SJCRH30 (cell line): ENCODE data around the gene GID8. TPM values are rescaled to one million over a fixed set of nuclear protein-coding genes. Genes with fewer than 3 reads are reported as not detected.

Experiments used
- DNase-seq, 2 experiments: peaks; one replicate each; pipeline ENCODE4 v3.0.0-alpha.2; 2015 to 2020
- H3K27ac ChIP-seq: fragments of 250-450 bp; sonication (Bioruptor Pico); 2 replicates; pipeline ENCODE4 v1.5.1; 2020; ENCODE audit warnings: mild to moderate bottlenecking, moderate library complexity
- H3K27me3 ChIP-seq: fragments of 250-450 bp; sonication (Bioruptor Pico); 2 replicates; pipeline ENCODE4 v1.5.1; 2020; ENCODE audit warnings: mild to moderate bottlenecking, moderate library complexity
- H3K36me3 ChIP-seq: fragments of 250-450 bp; sonication (Bioruptor Pico); 2 replicates; pipeline ENCODE4 v1.5.1; 2020; ENCODE audit warnings: mild to moderate bottlenecking, moderate library complexity
- H3K4me1 ChIP-seq: fragments of 250-450 bp; sonication (Bioruptor Pico); 2 replicates; pipeline ENCODE4 v1.5.1; 2020; ENCODE audit warnings: mild to moderate bottlenecking, moderate library complexity
- H3K4me3 ChIP-seq: fragments of 250-450 bp; sonication (Bioruptor Pico); 2 replicates; pipeline ENCODE4 v1.5.1; 2020; ENCODE audit warnings: mild to moderate bottlenecking, moderate library complexity
- H3K9me3 ChIP-seq: fragments of 250-450 bp; sonication (Bioruptor Pico); replicated peaks from 2 replicates; pipeline ENCODE4 v1.5.1; 2020; ENCODE audit warnings: mild to moderate bottlenecking, moderate library complexity
- total RNA-seq: library from RNA; depleted of rRNA; stranded (reverse); fragments of >200 nt; shearing (Covaris generic); gene quantifications from 2 replicates; pipeline ENCODE4 v1.2.3, GENCODE V29; 2014

Gene GID8
- total RNA-seq, 1 experiment from 2014 or later = 109 TPM

DNA sequence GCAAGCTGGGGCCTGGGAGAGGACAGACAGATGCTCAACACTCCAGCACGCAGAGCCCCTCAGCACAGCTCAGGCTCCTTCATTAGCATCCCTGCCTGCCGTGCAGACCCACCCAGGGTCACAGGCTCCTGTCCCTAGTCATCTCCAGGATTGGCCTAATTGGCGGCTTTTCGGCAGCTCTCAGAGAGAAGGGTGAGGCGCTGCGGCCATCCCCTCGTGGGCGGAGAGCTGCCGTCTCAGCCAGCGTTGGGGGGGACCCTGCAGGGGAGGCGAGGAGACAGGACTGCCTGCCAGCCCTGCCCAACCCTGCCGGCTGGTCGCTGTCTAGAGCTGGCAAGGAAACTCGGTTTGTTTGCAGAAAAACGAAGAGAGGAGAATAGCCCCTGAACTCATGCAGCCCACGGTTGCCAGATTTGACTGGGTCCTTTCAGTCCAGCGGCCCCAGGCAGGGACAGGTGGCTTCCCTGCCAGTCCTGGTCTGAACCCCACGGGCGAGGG, 42.0 kb downstream of the GID8 start:
- Histone ChIP-seq H3K4me3 (no peak overlapping the region), H3K27ac (no peak overlapping the region), H3K36me3 (no peaks in the 10 kb centered on the region), H3K27me3 (peaks cover 56% of the 10 kb centered on the region), H3K4me1 (peaks cover 41% of the 10 kb centered on the region), H3K9me3 (no peaks in the 10 kb centered on the region)
- no peak for DNase-seq

DNA sequence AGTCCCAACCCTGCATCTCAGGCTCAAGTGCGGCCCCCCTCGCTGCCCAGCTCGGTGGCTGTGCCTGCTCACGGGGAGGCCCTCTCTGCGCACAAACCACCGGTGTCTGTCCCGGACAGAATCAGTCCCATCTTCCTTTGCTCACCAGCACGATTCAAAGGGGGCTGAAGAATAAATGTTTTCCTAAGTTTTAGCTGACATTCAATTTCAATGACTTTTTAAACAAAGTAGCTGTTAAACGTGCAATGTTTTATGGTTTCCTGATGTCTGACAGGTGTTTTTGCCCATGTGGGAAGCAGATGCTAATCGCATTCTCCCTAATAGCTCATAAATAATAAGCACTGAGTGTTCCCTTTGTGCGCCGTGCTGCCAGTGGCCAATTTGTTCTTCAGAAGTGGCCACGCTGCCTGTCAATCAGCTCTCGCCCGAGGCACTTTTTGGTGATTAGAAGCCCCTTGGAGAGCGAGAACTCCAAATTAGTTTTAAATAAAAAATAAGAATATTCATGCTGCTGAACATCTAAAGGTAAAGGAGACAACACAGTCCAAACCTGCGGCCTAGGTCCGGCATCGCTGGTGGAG, 42.5 kb downstream of the GID8 start:
- Histone ChIP-seq H3K9me3 (no peaks in the 10 kb centered on the region), H3K4me1 (peaks cover 47% of the 10 kb centered on the region), H3K36me3 (no peaks in the 10 kb centered on the region), H3K4me3 (no peak overlapping the region), H3K27ac (no peak overlapping the region), H3K27me3 (peaks cover 54% of the 10 kb centered on the region)
- peak in 1 of 2 experiments; percentile 63 for DNase-seq

DNA sequence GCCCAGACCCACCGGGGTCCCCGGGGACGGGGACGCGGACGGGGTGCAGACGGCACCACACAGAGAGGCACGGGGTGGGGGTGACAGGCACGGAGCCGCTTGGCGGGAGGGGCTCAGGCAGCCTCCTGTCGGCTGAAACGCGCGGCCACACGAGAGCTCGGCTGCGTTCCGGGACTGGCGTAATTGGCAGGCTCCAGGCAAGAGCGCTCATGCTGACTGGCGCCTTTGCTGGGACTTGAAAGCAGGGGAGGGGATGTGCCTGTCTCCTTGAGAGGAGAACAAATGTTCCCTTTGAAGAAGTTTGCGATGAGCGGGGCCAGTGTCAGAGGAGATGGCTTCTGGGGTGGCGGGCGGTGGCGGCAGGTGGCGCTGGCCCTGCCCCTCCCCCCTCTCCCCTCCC, 43.0 kb downstream of the GID8 start:
- no peaks in the 10 kb centered on the region for H3K36me3 ChIP-seq
- peaks cover 49% of the 10 kb centered on the region for H3K4me1 ChIP-seq
- H3K4me3 ChIP-seq = no peak overlapping the region
- peaks cover 54% of the 10 kb centered on the region for H3K27me3 ChIP-seq
- H3K27ac ChIP-seq = no peak overlapping the region
- DNase-seq = peak; percentile 73 to 80
- no peaks in the 10 kb centered on the region for H3K9me3 ChIP-seq

DNA sequence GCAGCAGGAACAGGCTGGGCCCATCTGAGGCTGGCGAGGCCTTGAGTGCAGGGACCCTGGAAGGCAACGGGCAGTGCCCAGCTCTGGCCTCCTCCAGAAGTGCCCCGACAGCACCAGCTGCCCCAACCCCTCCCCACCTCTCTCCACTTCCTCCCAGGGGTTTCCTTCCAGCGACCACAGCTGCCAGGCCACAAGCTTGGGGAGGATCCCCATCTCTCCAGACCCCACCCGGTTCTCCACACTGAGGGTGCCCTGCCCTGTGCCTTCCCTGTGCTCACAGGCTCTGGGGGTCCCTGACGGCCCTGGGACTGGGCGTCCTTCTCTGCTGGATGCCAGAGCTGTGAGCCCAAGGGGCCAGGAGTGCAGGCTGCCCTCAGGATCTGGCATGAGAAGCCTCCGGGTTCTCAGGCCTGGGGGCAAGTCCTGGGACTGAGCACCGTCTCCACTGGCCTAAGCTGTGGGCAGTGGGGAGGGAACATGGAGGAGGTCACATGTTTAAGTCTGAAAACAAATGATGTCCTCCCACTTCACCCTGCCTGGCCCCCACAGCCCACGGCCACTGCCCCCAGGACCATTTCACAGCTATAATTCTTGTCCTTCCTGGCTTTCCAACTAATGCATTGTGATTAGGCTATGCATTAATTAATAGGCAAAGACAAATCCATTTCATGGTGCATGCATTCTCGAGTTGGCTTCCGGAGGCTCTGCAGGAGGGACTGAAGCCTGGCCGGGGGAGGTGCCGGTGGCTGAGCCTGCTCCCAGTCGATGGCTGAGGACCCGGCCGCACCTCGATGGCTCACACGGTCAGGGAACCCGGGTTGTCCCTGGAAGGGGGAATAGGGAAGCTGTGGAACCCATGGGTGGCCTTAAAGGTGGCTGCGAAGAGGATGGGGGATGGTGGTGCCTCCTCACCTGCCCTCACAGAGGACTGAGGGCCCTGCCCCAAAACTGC, 44.5 kb downstream of the GID8 start:
- H3K27ac ChIP-seq = no peak overlapping the region
- no peaks in the 10 kb centered on the region for H3K36me3 ChIP-seq
- H3K4me3 ChIP-seq = no peak overlapping the region
- peak in 1 of 2 experiments; percentile 63 for DNase-seq
- H3K4me1 ChIP-seq = peaks cover 49% of the 10 kb centered on the region
- peaks cover 48% of the 10 kb centered on the region for H3K27me3 ChIP-seq
- H3K9me3 ChIP-seq = no peaks in the 10 kb centered on the region

DNA sequence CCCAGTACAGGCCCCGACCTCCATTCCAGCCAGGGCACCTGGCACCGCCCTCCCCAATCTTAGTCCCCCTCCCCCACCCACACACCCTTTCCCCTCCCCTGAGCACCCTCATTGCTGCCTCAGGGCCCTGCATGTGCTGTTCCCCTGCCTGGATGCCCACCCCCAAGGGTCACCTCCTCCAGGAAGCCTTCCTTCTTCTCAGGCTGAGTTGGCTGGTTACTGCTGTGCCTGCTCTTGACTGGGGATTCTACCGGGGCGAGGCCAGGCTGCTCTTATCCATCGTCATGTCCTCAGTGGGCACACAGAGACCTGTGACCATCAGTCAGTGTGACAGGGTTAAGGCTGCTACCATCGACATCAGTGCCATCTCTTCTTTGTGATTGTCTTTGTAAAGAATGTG, 45.3 kb downstream of the GID8 start:
- H3K4me1 ChIP-seq = peaks cover 49% of the 10 kb centered on the region
- peaks cover 42% of the 10 kb centered on the region for H3K27me3 ChIP-seq
- H3K9me3 ChIP-seq = no peaks in the 10 kb centered on the region
- DNase-seq = no peak
- no peak overlapping the region for H3K4me3 ChIP-seq
- no peaks in the 10 kb centered on the region for H3K36me3 ChIP-seq
- H3K27ac ChIP-seq = no peak overlapping the region

DNA sequence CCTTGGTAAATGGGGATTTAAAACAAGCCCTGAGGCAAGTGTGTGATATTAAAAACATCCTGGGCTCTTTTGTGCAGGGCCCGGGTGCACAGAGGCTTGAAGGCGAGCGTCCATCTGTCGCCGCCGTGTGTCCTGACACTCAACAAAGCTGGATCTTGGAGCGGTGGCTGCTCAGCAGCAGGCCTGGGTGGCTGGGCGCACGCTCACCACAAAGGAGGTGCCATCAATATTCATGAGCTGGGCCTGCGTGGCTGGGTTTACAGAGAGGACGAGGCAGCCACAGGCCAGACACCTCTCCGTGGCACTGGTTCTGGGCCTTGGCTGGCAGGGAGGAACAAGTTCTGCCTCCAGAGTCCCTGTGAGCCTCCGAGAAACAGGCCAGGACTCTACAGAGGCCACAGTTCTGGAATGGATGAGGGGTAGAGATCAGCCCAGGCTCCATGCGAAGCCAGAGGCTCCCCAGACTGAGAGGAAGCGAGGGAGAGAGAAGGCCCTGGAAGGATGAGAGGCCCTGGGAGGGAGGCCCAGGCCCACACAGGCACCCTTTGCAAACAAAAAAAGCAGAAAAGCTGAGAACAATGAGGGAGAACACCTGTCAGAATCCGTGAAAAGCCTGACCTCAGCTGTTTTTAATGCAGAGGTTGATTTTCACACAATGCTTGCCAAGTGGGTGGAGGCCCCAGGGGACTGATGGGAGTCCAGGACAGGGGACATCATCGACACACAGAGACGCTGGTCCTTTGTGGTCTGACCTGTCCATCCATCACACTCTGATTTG, 46.9 kb downstream of the GID8 start:
- Histone ChIP-seq H3K4me3 (no peak overlapping the region), H3K27ac (peak overlapping the region; percentile 42), H3K4me1 (peaks cover 42% of the 10 kb centered on the region), H3K9me3 (no peaks in the 10 kb centered on the region), H3K27me3 (peaks cover 26% of the 10 kb centered on the region), H3K36me3 (no peaks in the 10 kb centered on the region)
- DNase-seq = peak; percentile 79 to 91

DNA sequence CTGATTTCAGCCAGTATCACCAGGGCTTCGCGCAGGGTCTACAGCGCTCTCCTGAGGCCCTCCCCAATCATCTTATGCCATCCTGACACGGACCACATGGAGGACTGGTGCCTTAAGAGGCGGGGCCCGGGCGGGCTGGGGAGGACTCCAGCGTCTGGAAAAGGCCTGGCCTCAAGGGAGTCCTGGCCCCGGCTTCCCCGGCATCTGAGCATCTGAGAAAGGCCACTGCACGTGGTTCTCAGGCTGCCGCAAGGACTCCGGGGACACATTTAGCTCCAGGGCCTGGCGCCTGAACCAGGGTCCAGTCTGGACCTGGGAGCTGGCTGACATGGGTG, 47.5 kb downstream of the GID8 start:
- Histone ChIP-seq H3K36me3 (no peaks in the 10 kb centered on the region), H3K27ac (peak overlapping the region; percentile 42; the same call in 1 of the 2 replicates), H3K4me3 (no peak overlapping the region), H3K9me3 (no peaks in the 10 kb centered on the region), H3K4me1 (peaks cover 37% of the 10 kb centered on the region), H3K27me3 (peaks cover 20% of the 10 kb centered on the region)
- DNase-seq = peak in 1 of 2 experiments; percentile 57

DNA sequence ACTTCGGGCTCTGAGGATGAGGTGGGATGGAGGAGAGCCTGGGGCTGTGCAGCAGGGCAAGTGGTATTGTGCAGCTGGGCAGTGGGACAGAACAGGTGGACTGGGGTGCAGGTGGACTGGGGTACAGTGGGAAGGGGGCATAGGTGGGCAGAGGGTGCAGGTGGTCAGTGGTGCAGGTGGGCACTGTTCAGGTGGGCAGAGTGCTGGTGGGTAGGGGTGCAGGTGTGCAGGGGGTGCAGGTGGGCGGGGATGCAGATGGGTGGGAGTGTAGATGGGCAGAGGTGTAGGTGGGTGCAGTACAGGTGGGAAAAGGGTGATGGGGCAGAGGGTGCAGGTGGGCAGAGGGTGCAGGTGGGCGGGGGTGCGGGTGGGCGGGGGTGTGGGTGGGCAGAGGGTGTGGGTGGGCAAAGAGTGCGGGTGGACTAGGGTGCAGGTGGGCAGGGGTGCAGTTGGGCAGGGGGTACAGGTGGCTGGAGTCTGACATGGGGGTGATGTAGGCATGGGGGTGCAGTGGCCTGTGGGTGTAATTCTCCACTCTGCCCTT, 48.4 kb downstream of the GID8 start:
- H3K27me3 ChIP-seq = peaks cover 14% of the 10 kb centered on the region
- peaks cover 36% of the 10 kb centered on the region for H3K4me1 ChIP-seq
- H3K9me3 ChIP-seq = no peaks in the 10 kb centered on the region
- H3K27ac ChIP-seq = no peak overlapping the region
- H3K4me3 ChIP-seq = no peak overlapping the region
- no peak for DNase-seq
- H3K36me3 ChIP-seq = no peaks in the 10 kb centered on the region

DNA sequence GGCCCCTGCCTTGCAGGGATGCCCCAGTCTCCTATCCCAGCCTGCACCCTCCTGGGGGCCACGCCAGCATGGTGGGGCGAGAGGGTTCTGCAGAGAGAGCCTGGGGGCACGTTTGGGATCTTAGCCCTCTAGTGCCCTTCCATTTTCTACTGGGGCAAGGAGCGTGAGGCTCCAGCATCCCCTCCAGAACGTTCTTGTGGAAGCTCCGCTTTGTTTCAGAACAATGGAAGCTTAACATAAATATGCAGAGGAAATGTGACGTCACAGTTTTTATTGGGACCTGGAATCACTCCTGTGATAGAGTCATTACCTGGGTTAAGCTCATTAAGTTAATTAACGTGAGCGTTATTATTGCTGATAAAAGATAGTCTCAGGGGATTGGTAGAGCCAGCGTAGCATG, 49.2 kb downstream of the GID8 start:
- Histone ChIP-seq H3K9me3 (no peaks in the 10 kb centered on the region), H3K27me3 (peaks cover 7% of the 10 kb centered on the region; the same call in 1 of the 2 replicates), H3K4me1 (peaks cover 31% of the 10 kb centered on the region), H3K27ac (no peak overlapping the region), H3K36me3 (no peaks in the 10 kb centered on the region), H3K4me3 (no peak overlapping the region)
- DNase-seq = no peak

DNA sequence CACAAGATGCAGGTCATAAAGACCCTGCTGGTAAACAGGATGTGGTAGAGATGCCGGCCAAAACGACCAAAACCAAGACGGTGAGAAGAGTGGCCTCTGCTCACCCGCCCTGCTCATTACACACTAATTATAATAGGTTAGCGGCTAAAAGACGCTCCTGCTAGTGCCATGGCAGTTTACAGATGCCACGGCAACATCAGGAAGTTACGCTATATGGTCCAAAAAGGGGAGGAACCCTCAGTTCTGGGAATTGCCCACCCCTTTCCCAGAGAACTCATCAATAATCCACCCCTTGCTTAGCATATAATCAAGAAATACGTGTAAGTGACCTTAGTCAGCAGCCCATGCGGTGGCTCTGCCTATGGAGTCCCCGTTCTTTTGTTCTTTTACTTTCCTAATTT, 51.3 kb downstream of the GID8 start:
- H3K36me3 ChIP-seq = no peaks in the 10 kb centered on the region
- H3K27ac ChIP-seq = no peak overlapping the region
- peaks cover 25% of the 10 kb centered on the region for H3K4me1 ChIP-seq
- no peaks in the 10 kb centered on the region for H3K9me3 ChIP-seq
- no peak for DNase-seq
- peaks cover 3% of the 10 kb centered on the region; the same call in 1 of the 2 replicates for H3K27me3 ChIP-seq
- H3K4me3 ChIP-seq = no peak overlapping the region

DNA sequence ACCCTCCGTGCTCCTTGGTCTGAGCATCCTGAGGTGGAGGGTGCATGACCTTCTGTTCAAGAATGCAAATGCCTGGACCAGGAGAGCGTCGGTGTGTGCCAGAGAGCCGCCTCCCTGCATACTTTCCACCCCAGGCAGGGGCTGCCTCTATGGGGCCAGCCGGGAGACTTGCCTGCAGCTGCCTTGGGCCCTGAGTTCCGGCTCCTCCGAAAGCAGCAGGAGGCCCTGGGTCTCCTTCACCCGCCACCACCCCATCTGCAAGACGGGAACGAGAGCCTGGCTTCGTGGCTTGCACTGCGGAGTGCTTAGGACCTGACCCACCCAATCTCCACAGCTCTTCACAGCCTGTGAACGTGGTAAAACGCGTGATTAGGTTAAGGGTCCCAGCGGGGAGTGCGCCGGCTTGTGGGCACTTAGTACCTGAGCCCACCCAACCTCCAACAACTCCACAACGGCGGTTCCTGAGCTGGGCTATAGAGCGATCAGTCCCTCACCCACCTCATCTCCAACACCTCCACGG, 52.4 kb downstream of the GID8 start:
- Histone ChIP-seq H3K4me1 (peaks cover 25% of the 10 kb centered on the region), H3K27me3 (no peaks in the 10 kb centered on the region), H3K27ac (no peak overlapping the region), H3K36me3 (no peaks in the 10 kb centered on the region), H3K4me3 (no peak overlapping the region), H3K9me3 (no peaks in the 10 kb centered on the region)
- DNase-seq = no peak

DNA sequence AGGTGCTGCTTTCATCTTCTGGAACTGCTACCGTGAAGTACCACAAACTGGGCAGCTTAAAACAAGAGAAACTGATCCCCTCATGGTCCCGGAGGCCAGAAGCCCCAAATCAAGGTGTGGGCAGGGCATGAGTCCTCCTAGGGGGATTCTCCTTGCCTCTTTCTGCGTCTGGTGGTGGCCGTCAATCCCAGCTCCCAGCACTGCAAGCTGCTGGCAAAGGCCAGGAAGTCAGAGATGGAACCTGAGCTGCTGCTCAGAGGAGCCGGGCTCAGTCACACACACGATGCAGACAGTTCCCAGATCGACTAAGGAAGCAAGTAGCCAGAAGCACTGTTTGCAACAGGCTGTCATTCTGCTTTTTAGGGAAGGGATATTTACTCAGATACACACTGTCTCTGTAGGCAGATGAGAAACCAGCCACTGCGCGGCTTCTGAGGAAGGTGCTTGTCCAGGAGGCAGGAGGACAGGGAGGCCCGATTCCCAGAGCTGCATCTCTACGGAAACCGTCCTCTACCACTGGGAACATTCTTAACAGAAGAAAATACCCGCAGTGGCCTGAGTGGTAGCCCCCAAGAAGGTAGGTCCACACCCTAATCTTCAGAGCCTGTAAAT, 53.4 kb downstream of the GID8 start:
- Histone ChIP-seq H3K36me3 (no peaks in the 10 kb centered on the region), H3K4me1 (peaks cover 31% of the 10 kb centered on the region), H3K27ac (no peak overlapping the region), H3K4me3 (no peak overlapping the region), H3K9me3 (no peaks in the 10 kb centered on the region), H3K27me3 (no peaks in the 10 kb centered on the region)
- DNase-seq = peak; percentile 60 to 79

DNA sequence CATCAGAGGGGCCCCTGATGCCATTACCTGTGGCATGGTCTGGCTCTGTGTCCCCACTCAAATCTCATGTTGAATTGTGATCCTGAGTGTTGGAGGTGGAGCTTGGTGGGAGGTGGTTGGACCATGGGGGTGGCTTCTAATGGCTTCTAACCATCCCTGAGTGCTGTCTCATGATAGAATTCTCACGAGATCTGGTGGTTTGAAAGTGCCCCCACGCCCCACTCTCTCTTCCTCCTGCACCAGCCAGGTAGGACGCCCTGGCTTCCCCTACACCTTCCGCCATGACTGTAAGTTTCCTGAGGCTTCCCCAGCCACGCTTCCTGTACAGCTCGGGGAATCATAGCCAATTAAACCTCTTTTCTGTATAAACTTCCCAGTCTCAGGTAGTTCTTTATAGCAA, 53.9 kb downstream of the GID8 start:
- Histone ChIP-seq H3K27me3 (no peaks in the 10 kb centered on the region), H3K9me3 (no peaks in the 10 kb centered on the region), H3K27ac (no peak overlapping the region), H3K4me3 (no peak overlapping the region), H3K36me3 (no peaks in the 10 kb centered on the region), H3K4me1 (peaks cover 34% of the 10 kb centered on the region)
- DNase-seq = no peak

DNA sequence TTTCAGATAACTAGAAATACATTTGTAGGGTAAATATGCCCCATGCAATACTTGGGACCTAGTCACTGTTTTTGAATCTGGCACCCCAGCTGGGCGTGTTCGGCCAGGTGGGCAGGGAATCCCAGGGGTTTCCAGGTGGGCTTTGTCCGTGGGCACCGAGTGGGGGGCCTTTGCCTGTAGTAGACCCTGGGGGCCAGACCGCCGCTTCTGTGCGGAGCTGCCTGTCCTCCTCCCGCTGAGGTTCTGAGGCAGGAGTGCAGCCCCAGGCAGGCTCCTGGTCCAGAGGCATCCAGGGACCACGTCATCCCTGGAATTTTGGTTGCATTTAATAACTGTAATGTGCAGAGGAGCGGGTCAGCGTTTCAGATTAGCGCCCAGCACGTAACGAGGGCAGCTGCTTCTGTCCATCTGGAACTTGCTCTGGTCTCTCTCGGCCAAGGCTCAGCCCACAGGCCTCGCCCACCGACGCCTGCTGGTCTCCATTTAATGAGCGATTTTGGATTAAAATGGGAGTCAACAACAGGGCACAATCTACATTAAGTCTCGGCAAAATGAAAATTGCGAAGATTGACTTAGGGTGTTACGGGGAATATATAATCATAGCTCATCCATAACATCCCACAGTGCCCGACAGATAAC, 56.0 kb downstream of the GID8 start:
- peak; percentile 99 to 100 for DNase-seq
- H3K27ac ChIP-seq = peak overlapping the region; percentile 57
- H3K4me3 ChIP-seq = no peak overlapping the region
- peaks cover 34% of the 10 kb centered on the region for H3K4me1 ChIP-seq
- no peaks in the 10 kb centered on the region for H3K9me3 ChIP-seq
- H3K36me3 ChIP-seq = no peaks in the 10 kb centered on the region
- H3K27me3 ChIP-seq = no peaks in the 10 kb centered on the region; the same call in 1 of the 2 replicates
